ENCODE measurements around the gene MAMLD1.

- TF ChIP-seq ZFX (CRISPR knock-in tag; IDR thresholded peaks at IDR 0.05) (no peak), TAF1 (IDR thresholded peaks at IDR 0.05; ENCODE audit: control insufficient read depth, extremely low read depth, insufficient read depth, low read length, severe bottlenecking) (no peak), ZBTB40 (IDR thresholded peaks at IDR 0.05) (no peak), ZBTB40 (CRISPR knock-in tag; IDR thresholded peaks at IDR 0.05) (no peak), CTCF (IDR thresholded peaks at IDR 0.05 in 2 of 3, conservative IDR thresholded peaks at IDR 0.05 in 1 of 3; ENCODE audit: insufficient read depth in 2 of 3, low read depth in 1 of 3, low read length in 3 of 3) (no peak), POLR2A (conservative IDR thresholded peaks at IDR 0.05) (no peak), USF1 (CRISPR knock-in tag; IDR thresholded peaks at IDR 0.05) (no peak), ZNF318 (IDR thresholded peaks at IDR 0.05; ENCODE audit: borderline replicate concordance in 1 of 2, low read depth in 1 of 2) (no peak)
Observed at GRCh38 chrX:150546711-150547153, 183.6 kb downstream of the MAMLD1 start.

Data from K562 (cell line).